ENCODE data around the gene RAB38. TPM values are rescaled to one million over a fixed set of nuclear protein-coding genes. Genes with fewer than 3 reads are reported as not detected.

The RAB38 gene
- total RNA-seq, 1 donor from 2014 or later = 7.3 TPM

DNA sequence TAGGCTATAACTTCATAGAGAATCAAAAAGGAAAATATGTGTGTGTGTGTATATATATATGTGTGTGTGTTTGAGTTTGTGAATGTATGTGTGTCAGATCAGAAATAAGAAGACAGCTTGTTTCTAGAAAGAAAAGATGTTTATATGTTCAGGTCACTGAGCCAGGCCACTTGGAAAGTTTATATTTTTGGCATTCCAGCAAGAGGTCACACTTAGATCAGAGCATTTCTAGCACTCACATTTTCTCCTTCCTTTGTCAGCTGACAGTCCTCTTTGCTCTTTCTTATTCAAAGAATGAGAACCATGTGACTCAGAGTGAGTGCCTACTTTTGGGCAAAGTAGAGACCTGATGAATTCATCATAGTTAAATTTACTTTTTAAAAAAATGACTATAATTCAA, 22.9 kb downstream of the RAB38 start:
- no peak overlapping the region for H3K4me3 ChIP-seq (ENCODE audit: low read depth, low read length)
- no peaks in the 10 kb centered on the region for H3K36me3 ChIP-seq (ENCODE audit: control insufficient read depth, insufficient read depth, low read length)
- TF ChIP-seq, protein P1, sequence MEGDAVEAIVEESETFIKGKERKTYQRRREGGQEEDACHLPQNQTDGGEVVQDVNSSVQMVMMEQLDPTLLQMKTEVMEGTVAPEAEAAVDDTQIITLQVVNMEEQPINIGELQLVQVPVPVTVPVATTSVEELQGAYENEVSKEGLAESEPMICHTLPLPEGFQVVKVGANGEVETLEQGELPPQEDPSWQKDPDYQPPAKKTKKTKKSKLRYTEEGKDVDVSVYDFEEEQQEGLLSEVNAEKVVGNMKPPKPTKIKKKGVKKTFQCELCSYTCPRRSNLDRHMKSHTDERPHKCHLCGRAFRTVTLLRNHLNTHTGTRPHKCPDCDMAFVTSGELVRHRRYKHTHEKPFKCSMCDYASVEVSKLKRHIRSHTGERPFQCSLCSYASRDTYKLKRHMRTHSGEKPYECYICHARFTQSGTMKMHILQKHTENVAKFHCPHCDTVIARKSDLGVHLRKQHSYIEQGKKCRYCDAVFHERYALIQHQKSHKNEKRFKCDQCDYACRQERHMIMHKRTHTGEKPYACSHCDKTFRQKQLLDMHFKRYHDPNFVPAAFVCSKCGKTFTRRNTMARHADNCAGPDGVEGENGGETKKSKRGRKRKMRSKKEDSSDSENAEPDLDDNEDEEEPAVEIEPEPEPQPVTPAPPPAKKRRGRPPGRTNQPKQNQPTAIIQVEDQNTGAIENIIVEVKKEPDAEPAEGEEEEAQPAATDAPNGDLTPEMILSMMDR (IDR thresholded peaks at IDR 0.05; ENCODE audit: insufficient read depth, low read length, poor library complexity, severe bottlenecking) = no peak
- no peaks in the 10 kb centered on the region for H3K27me3 ChIP-seq (ENCODE audit: control insufficient read depth, insufficient read depth, low read length)
- DNase-seq (ENCODE audit: low read depth) = no peak

DNA sequence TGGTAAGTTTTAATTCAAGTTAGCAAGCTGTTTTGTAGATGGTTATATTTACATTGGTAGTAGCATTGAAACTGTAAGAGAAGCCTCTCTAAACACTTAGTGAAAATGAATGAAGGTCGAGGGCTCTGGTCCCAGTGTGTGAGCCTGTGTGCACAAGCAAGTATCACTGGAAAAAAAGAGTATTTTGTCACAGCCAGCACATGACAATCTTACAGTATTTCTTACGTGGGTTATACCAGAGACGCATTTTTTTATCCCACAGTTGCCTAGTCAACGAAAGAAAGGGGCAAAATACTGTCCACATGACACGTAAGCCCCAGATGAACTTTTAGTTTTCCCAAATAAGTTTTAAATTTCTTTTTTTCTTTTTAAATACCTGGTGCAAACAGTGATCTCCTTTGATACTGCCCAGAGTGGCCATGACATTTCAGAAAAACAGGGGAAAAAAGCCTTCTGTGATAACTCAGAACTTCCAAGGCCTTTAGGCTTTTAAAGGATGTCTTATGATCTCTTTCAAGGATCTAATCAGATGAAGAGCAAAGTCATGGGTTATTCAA, 23.5 kb downstream of the RAB38 start:
- H3K36me3 ChIP-seq (ENCODE audit: control insufficient read depth, insufficient read depth, low read length) = no peaks in the 10 kb centered on the region
- TF ChIP-seq, protein P1 (IDR thresholded peaks at IDR 0.05; ENCODE audit: insufficient read depth, low read length, poor library complexity, severe bottlenecking) = no peak
- H3K27me3 ChIP-seq (ENCODE audit: control insufficient read depth, insufficient read depth, low read length) = no peaks in the 10 kb centered on the region
- DNase-seq (ENCODE audit: low read depth) = no peak
- no peak overlapping the region for H3K4me3 ChIP-seq (ENCODE audit: low read depth, low read length)

DNA sequence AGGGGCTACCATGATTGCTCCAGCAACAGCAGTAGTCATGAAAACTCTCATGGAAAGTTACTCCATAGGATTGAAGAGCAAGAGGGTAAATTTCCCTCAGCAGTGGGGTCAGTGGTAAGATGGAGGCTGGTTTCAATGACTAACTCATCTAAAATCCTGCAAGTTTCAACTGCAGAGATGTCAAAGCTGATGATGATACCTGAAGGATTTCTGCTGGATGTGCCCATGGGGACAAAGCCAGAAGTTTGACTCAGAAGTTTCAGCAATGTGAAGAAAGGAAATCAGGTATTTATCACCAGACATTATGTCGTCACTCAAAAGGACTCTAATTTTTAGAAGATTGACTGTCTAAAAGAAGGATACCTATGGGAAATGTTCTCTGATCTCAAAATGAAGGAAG, 29.1 kb downstream of the RAB38 start:
- no peak for DNase-seq (ENCODE audit: low read depth)
- Histone ChIP-seq H3K27me3 (ENCODE audit: control insufficient read depth, insufficient read depth, low read length) (no peaks in the 10 kb centered on the region), H3K4me3 (ENCODE audit: low read depth, low read length) (no peak overlapping the region), H3K36me3 (ENCODE audit: control insufficient read depth, insufficient read depth, low read length) (peaks cover 1% of the 10 kb centered on the region)
- TF ChIP-seq, protein P1 (IDR thresholded peaks at IDR 0.05; ENCODE audit: insufficient read depth, low read length, poor library complexity, severe bottlenecking) = no peak

DNA sequence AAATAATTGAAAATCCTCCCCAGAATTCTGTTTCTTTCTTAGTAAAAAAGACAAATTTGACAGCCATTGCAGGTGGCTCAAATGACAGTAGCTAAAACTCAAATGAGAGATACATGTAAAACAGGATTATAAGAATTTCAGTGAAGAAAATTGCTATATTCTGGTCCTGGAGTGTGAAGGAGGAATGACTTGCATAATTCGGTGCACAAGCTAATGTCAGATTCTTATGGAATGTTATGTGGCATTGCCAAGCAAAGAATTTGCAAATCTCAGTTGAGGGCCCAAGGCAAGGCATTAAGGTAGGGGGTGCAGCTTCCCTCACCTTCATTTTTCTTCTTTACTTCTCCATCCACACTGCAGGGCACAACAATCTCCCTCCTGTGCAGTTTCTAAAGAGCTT, 35.4 kb downstream of the RAB38 start:
- DNase-seq (ENCODE audit: low read depth) = no peak
- TF ChIP-seq, protein P1 (IDR thresholded peaks at IDR 0.05; ENCODE audit: insufficient read depth, low read length, poor library complexity, severe bottlenecking) = no peak
- Histone ChIP-seq H3K27me3 (ENCODE audit: control insufficient read depth, insufficient read depth, low read length) (no peaks in the 10 kb centered on the region), H3K4me3 (ENCODE audit: low read depth, low read length) (no peak overlapping the region), H3K36me3 (ENCODE audit: control insufficient read depth, insufficient read depth, low read length) (peaks cover 1% of the 10 kb centered on the region)

DNA sequence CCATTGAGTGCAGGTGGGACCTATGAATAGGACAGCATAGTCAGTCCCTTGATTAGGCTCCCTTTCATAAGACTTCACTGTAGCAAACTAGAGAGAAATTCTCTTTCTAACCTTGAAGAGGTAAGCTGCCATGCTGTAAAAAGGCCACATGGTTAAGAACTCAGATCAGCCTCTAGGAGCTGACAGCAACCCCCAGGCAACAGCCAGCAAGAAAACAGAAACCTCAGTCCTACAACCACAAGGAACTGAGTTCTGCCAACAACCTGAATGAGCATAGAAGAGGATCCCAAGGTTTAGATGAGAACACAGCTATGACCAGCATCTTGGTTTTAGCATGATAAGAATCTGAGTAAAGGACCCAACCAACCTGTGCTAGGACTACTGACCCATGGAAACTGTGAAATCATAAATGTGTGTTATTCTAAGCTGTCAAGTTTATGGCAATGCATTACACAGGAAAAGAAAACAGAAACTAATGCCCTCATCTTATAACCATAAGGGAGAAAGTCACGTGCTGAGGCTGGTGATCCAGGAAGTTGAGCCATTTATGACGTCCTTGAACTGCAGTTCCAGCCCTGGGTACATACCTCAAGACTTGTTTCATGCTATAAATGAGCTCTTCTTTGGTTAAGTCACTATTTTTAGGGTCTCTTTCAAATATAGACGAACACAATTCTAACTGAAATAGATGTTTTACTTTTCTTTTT, 43.3 kb downstream of the RAB38 start:
- Histone ChIP-seq H3K36me3 (ENCODE audit: control insufficient read depth, insufficient read depth, low read length) (no peaks in the 10 kb centered on the region), H3K4me3 (ENCODE audit: low read depth, low read length) (no peak overlapping the region), H3K27me3 (ENCODE audit: control insufficient read depth, insufficient read depth, low read length) (no peaks in the 10 kb centered on the region)
- no peak for DNase-seq (ENCODE audit: low read depth)
- TF ChIP-seq, protein P1 (IDR thresholded peaks at IDR 0.05; ENCODE audit: insufficient read depth, low read length, poor library complexity, severe bottlenecking) = no peak

DNA sequence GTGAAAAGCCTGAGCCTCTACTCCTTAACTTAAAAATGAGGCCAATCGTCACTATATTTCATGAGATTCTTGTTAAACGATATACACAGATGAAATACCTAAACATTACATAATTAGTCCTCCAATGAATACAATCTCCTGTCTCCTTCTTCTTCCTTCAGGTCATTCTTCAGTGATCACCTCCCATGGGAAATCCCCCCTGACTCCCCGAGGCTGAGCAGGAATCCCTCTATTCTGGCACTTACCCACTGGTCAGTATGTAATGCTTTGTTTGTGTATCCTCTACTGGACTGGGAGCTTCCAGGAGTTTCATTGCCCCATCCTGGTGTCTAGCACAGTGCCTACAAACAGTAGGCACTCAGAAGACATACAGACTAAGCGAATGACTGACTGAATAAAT, 52.3 kb downstream of the RAB38 start:
- DNase-seq (ENCODE audit: low read depth) = no peak

More for the DNA sequence above, 52.3 kb downstream of the RAB38 start:
- Histone ChIP-seq H3K4me3 (ENCODE audit: low read depth, low read length) (no peak overlapping the region), H3K27me3 (ENCODE audit: control insufficient read depth, insufficient read depth, low read length) (no peaks in the 10 kb centered on the region), H3K36me3 (ENCODE audit: control insufficient read depth, insufficient read depth, low read length) (no peaks in the 10 kb centered on the region)
- TF ChIP-seq, protein P1 (IDR thresholded peaks at IDR 0.05; ENCODE audit: insufficient read depth, low read length, poor library complexity, severe bottlenecking) = no peak

Measured in kidney epithelial cell (primary cell).